SJSA1 (cell line): Measurements from ENCODE around the gene CD86. TPM values are rescaled to one million over a fixed set of nuclear protein-coding genes. Genes with fewer than 3 reads are reported as not detected.

Experiments used
- DNase-seq, 2 experiments: peaks; one replicate each; pipeline ENCODE4 v3.0.0-alpha.2; 2015 to 2020; ENCODE audit warnings: low spot score in 2 of 2, low read depth in 1 of 2
- H3K27ac ChIP-seq: fragments of 250-450 bp; sonication (Bioruptor Pico); 2 replicates; pipeline ENCODE4 v1.5.1; 2020; ENCODE audit warnings: mild to moderate bottlenecking, moderate library complexity
- H3K27me3 ChIP-seq: fragments of 250-450 bp; sonication (Bioruptor Pico); replicated peaks from 2 replicates; pipeline ENCODE4 v1.5.1; 2020; ENCODE audit warnings: mild to moderate bottlenecking, moderate library complexity
- H3K36me3 ChIP-seq: fragments of 250-450 bp; sonication (Bioruptor Pico); 2 replicates; pipeline ENCODE4 v1.5.1; 2020; ENCODE audit warnings: mild to moderate bottlenecking
- H3K4me1 ChIP-seq: fragments of 250-450 bp; sonication (Bioruptor Pico); replicated peaks from 2 replicates; pipeline ENCODE4 v1.6.1; 2021; ENCODE audit warnings: mild to moderate bottlenecking
- H3K4me3 ChIP-seq: fragments of 250-450 bp; sonication (Bioruptor Pico); 2 replicates; pipeline ENCODE4 v1.5.1; 2020; ENCODE audit warnings: mild to moderate bottlenecking
- H3K9me3 ChIP-seq: fragments of 250-450 bp; sonication (Bioruptor Pico); replicated peaks from 2 replicates; pipeline ENCODE4 v1.5.1; 2020; ENCODE audit warnings: mild to moderate bottlenecking
- total RNA-seq: library from RNA; depleted of rRNA; stranded (reverse); fragments of >200 nt; shearing (Covaris generic); gene quantifications from 2 replicates; pipeline ENCODE4 v1.2.3, GENCODE V29; 2014

Gene CD86
- total RNA-seq, 1 experiment from 2014 or later, result not detected

GRCh38 chr3:122067588-122068240, 12.6 kb downstream of the CD86 start:
- Histone ChIP-seq H3K4me3 (no peak overlapping the region), H3K27me3 (no peaks in the 10 kb centered on the region), H3K36me3 (no peaks in the 10 kb centered on the region), H3K4me1 (no peaks in the 10 kb centered on the region), H3K27ac (no peak overlapping the region), H3K9me3 (no peaks in the 10 kb centered on the region)
- no peak for DNase-seq

GRCh38 chr3:122074621-122075265, 19.6 kb downstream of the CD86 start:
- H3K4me1 ChIP-seq, result no peaks in the 10 kb centered on the region
- H3K27me3 ChIP-seq, result no peaks in the 10 kb centered on the region
- no peaks in the 10 kb centered on the region for H3K9me3 ChIP-seq
- H3K27ac ChIP-seq, result no peak overlapping the region
- no peaks in the 10 kb centered on the region for H3K36me3 ChIP-seq
- H3K4me3 ChIP-seq, result no peak overlapping the region
- DNase-seq, result no peak

DNA sequence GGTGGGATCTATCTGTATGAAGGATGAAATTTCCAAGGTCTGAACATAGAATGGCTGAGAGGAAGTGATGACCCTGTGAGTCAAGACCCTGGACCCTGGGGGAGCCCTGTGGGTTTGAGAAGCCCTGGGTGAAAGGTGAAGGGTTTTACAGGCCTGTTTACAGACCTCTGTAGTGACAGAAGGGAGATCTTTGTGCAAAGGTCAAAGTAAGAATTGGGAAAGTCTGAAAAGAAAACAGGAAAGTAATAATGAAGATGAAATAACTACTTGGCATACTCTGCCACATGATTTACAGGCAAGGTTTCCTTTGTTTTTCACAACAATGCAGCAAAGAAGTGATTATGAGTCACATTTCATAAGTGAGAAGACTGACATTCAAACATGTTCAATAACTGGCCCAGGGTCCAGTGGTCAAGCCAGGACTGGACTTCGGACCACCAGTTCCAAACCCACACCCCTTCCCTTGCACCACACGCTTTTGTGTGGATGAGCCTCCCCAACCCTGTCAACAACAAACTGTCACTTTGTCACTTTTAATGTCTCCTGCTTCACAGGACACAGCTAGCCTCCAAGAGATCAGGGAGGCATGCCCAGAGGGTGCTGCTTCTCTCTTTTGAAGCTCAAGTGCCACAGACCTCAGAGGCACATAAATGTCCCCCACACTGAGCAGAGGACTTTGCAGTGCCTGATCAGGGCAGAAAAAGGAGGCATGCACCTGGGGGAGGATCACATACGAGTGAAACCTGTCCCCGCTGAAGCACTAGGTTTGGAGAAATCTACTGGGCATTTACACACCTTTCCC, 21.5 kb downstream of the CD86 start:
- Histone ChIP-seq H3K9me3 (no peaks in the 10 kb centered on the region), H3K27me3 (no peaks in the 10 kb centered on the region), H3K4me3 (no peak overlapping the region), H3K4me1 (no peaks in the 10 kb centered on the region), H3K36me3 (no peaks in the 10 kb centered on the region), H3K27ac (no peak overlapping the region)
- DNase-seq, result no peak

- no peaks in the 10 kb centered on the region for H3K27me3 ChIP-seq
- no peak for DNase-seq
- no peaks in the 10 kb centered on the region for H3K9me3 ChIP-seq
- H3K4me1 ChIP-seq, result no peaks in the 10 kb centered on the region
- H3K36me3 ChIP-seq, result no peaks in the 10 kb centered on the region
- no peak overlapping the region for H3K27ac ChIP-seq
- H3K4me3 ChIP-seq, result no peak overlapping the region
Measured at GRCh38 chr3:122077293-122078234, 22.4 kb downstream of the CD86 start.

- Histone ChIP-seq H3K4me3 (no peak overlapping the region), H3K9me3 (no peaks in the 10 kb centered on the region), H3K4me1 (no peaks in the 10 kb centered on the region), H3K27me3 (no peaks in the 10 kb centered on the region), H3K27ac (no peak overlapping the region), H3K36me3 (no peaks in the 10 kb centered on the region)
- no peak for DNase-seq
Measured at GRCh38 chr3:122078235-122078935, 23.2 kb downstream of the CD86 start.

DNA sequence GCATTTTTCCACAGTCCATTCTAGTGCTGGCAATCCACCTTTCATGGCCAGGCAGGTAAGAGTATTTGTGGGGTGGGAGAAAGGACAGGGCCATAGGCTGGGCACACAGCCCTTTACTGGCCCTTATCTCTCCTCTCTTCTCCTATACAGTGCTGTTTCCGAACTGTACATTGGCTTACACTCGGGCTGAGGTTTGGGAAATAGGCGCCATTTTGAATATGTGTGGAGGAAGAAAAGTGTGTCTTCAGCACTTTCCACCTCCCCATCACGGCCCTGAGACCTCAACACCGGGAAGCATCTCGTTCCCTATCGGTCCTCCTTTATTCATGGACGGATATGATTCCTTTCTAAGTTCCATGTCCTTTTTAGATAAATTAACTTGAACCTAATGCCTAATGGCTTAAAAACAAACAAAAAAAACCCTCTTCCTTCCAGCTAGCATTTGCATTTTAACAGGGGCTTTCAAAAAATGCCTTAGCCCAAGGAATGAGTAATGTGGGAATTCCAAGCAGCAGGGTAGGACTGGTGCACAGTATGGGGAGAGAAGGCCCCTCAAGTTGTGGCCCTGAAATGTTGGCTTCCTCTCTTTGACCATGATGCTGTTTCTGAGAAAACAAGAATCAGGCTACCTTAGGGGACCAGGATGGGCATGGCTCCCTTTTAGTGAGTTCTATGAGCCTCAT, 24.5 kb downstream of the CD86 start:
- DNase-seq, result no peak
- no peaks in the 10 kb centered on the region for H3K9me3 ChIP-seq
- H3K4me3 ChIP-seq, result no peak overlapping the region
- no peaks in the 10 kb centered on the region for H3K36me3 ChIP-seq
- H3K4me1 ChIP-seq, result no peaks in the 10 kb centered on the region
- no peak overlapping the region for H3K27ac ChIP-seq
- no peaks in the 10 kb centered on the region for H3K27me3 ChIP-seq

DNA sequence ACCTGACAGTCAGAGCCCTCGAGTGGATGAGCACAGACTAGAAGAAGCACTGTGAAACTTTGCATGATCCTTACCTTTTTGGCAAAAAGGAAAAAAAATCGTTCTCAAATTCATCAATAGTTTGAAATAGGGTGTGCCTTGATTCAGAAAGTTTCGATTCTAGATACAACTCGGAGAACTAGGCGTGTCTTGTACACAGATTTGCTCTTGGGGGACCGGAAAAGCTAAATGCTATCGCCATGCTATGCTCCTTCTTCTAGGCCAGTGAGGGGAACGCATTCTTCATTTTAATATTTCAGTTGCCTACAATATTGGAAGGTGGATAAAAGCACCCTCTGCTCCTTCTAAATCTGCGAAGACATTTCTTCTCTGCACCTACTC, 25.0 kb downstream of the CD86 start:
- no peaks in the 10 kb centered on the region for H3K9me3 ChIP-seq
- no peak for DNase-seq
- H3K27ac ChIP-seq, result no peak overlapping the region
- no peaks in the 10 kb centered on the region for H3K27me3 ChIP-seq
- no peak overlapping the region for H3K4me3 ChIP-seq
- no peaks in the 10 kb centered on the region for H3K4me1 ChIP-seq
- no peaks in the 10 kb centered on the region for H3K36me3 ChIP-seq

- Histone ChIP-seq H3K27me3 (no peaks in the 10 kb centered on the region), H3K9me3 (no peaks in the 10 kb centered on the region), H3K27ac (no peak overlapping the region), H3K36me3 (no peaks in the 10 kb centered on the region), H3K4me3 (no peak overlapping the region), H3K4me1 (no peaks in the 10 kb centered on the region)
- no peak for DNase-seq
Measured at GRCh38 chr3:122081543-122082247, 26.5 kb downstream of the CD86 start.

GRCh38 chr3:122082357-122082756, 27.2 kb downstream of the CD86 start:
- DNase-seq, result no peak
- Histone ChIP-seq H3K4me1 (no peaks in the 10 kb centered on the region), H3K36me3 (no peaks in the 10 kb centered on the region), H3K27ac (no peak overlapping the region), H3K9me3 (no peaks in the 10 kb centered on the region), H3K4me3 (no peak overlapping the region), H3K27me3 (no peaks in the 10 kb centered on the region)

- H3K36me3 ChIP-seq, result no peaks in the 10 kb centered on the region
- no peak overlapping the region for H3K27ac ChIP-seq
- no peaks in the 10 kb centered on the region for H3K27me3 ChIP-seq
- DNase-seq, result no peak
- no peaks in the 10 kb centered on the region for H3K9me3 ChIP-seq
- H3K4me3 ChIP-seq, result no peak overlapping the region
- H3K4me1 ChIP-seq, result no peaks in the 10 kb centered on the region
Measured at GRCh38 chr3:122084799-122085198, 29.6 kb downstream of the CD86 start.

DNA sequence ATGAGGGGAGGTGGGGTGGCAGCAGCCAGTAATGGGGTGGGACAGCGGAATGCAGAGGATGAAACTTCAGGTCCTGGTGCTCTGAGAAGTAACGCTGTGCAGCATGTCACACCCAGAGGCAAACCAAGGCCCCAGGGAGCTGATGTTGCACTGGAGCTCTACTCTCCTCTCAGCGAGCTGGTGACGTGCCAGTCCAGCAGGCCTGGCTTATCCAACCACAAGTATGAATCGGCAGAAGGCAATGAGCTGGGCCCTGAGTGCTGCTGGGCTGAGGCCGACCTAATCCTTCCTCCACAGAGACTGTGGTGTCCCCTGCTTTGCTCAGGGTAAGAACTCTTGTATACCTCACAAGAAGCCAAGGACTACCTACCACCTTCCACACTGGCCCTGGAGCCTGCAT, 30.5 kb downstream of the CD86 start:
- Histone ChIP-seq H3K27ac (no peak overlapping the region), H3K36me3 (no peaks in the 10 kb centered on the region), H3K9me3 (no peaks in the 10 kb centered on the region), H3K4me3 (no peak overlapping the region), H3K27me3 (no peaks in the 10 kb centered on the region), H3K4me1 (no peaks in the 10 kb centered on the region)
- DNase-seq, result no peak

GRCh38 chr3:122088531-122088930, 33.4 kb downstream of the CD86 start:
- Histone ChIP-seq H3K27ac (no peak overlapping the region), H3K27me3 (no peaks in the 10 kb centered on the region), H3K4me1 (no peaks in the 10 kb centered on the region), H3K36me3 (no peaks in the 10 kb centered on the region), H3K9me3 (no peaks in the 10 kb centered on the region), H3K4me3 (no peak overlapping the region)
- DNase-seq, result no peak
